GM12891 (cell line): ENCODE measurements around the gene TANC1.

Experiments used
- PAX5 ChIP-seq: IDR thresholded peaks from 2 replicates; pipeline ENCODE4 v1.6.1; 2011; ENCODE audit warnings: low read length, moderate library complexity, mild to moderate bottlenecking; ENCODE audit not compliant: insufficient read depth, severe bottlenecking
- POLR2A ChIP-seq: IDR thresholded peaks from 2 replicates; pipeline ENCODE4 v1.6.1; 2011; ENCODE audit warnings: low read depth, low read length, control low read depth
- POLR2AphosphoS5 ChIP-seq: IDR thresholded peaks from 2 replicates; pipeline ENCODE4 v1.6.1; 2011; ENCODE audit warnings: low read depth, low read length, control low read depth
- POU2F2 ChIP-seq: IDR thresholded peaks from 2 replicates; pipeline ENCODE4 v1.6.1; 2011; ENCODE audit warnings: low read depth, mild to moderate bottlenecking, control low read depth, low read length, moderate library complexity
- TAF1 ChIP-seq: IDR thresholded peaks from 2 replicates; pipeline ENCODE4 v1.6.1; 2011; ENCODE audit warnings: low read depth, low read length, control low read depth

GRCh38 chr2:159015823-159016222, 47.4 kb downstream of the TANC1 start:
- no peak for TF ChIP-seq TAF1
- no peak for TF ChIP-seq POLR2A
- TF ChIP-seq POU2F2 = no peak
- TF ChIP-seq POLR2AphosphoS5 = no peak
- no peak for TF ChIP-seq PAX5
